HL-60 (cell line): ENCODE measurements around the gene PTPRN2.

Source experiments
- DNase-seq, 2 experiments: peaks; one replicate each; pipeline ENCODE4 v3.0.0-alpha.2; 2010 to 2020; ENCODE audit warnings: low read depth in 1 of 2, low spot score in 1 of 2
- H3K27ac ChIP-seq: fragments of 250-450 bp; sonication (Bioruptor Pico); replicated peaks from 2 replicates; pipeline ENCODE4 v1.5.1; 2020; ENCODE audit warnings: mild to moderate bottlenecking, moderate library complexity
- H3K27me3 ChIP-seq: fragments of 250-450 bp; sonication (Bioruptor Pico); 2 replicates; pipeline ENCODE4 v1.5.1; 2021; ENCODE audit warnings: mild to moderate bottlenecking, moderate library complexity; ENCODE audit not compliant: insufficient read depth, poor library complexity, severe bottlenecking
- H3K4me3 ChIP-seq: replicated peaks from 2 replicates; pipeline ENCODE4 v1.5.1; 2011; ENCODE audit warnings: mild to moderate bottlenecking, control low read depth, low read length; ENCODE audit not compliant: insufficient read depth
- CTCF ChIP-seq: IDR thresholded peaks from one replicate; pipeline ENCODE4 v1.5.1; 2011; ENCODE audit warnings: low read length, control low read depth, inconsistent platforms; ENCODE audit not compliant: insufficient read depth
- GABPA ChIP-seq: IDR thresholded peaks from 2 replicates; pipeline ENCODE4 v1.6.1; 2012; ENCODE audit warnings: low read depth
- POLR2AphosphoS5 ChIP-seq: IDR thresholded peaks from 2 replicates; pipeline ENCODE4 v1.6.1; 2012; ENCODE audit warnings: low read depth
- REST ChIP-seq: IDR thresholded peaks from 2 replicates; pipeline ENCODE4 v1.6.1; 2012; ENCODE audit warnings: low read depth; ENCODE audit not compliant: insufficient replicate concordance
- SPI1 ChIP-seq: IDR thresholded peaks from 2 replicates; pipeline ENCODE4 v1.6.1; 2012; ENCODE audit warnings: low read depth, mild to moderate bottlenecking, borderline replicate concordance

PTPRN2 gene

GRCh38 chr7:158589653-158590052 lies 2.0 kb upstream of the PTPRN2 start:
- Histone ChIP-seq H3K4me3 (no peak overlapping the region), H3K27me3 (peaks cover 22% of the 10 kb centered on the region), H3K27ac (no peak overlapping the region)
- no peak for DNase-seq
- TF ChIP-seq REST, result no peak
- no peak for TF ChIP-seq GABPA
- TF ChIP-seq POLR2AphosphoS5, result no peak
- no peak for TF ChIP-seq CTCF
- TF ChIP-seq SPI1, result no peak

- TF ChIP-seq CTCF, result no peak
- no peak for TF ChIP-seq REST
- no peak for DNase-seq
- Histone ChIP-seq H3K4me3 (no peak overlapping the region), H3K27me3 (peaks cover 25% of the 10 kb centered on the region), H3K27ac (no peak overlapping the region)
These were observed 1.3 kb upstream of the PTPRN2 start for GRCh38 chr7:158588878-158589442.

- H3K27ac ChIP-seq, result no peak overlapping the region
- peaks cover 25% of the 10 kb centered on the region for H3K27me3 ChIP-seq
- no peak for DNase-seq
- H3K4me3 ChIP-seq, result no peak overlapping the region
- no peak for TF ChIP-seq SPI1
- no peak for TF ChIP-seq POLR2AphosphoS5
- no peak for TF ChIP-seq GABPA
- no peak for TF ChIP-seq REST
- TF ChIP-seq CTCF, result no peak
These were observed 658 bp upstream of the PTPRN2 start for GRCh38 chr7:158588085-158588877.
